ENCODE measurements around the gene TMEM80. TPM values are rescaled to one million over a fixed set of nuclear protein-coding genes. Genes with fewer than 3 reads are reported as not detected.

The TMEM80 gene
- total and polyA plus RNA-seq, 2 of the 4 experiments (the other 2 are of a cell fraction): 5.6 to 21.7 TPM

GRCh38 chr11:709109-709997, 13.7 kb downstream of the TMEM80 start:
- Histone ChIP-seq H4K20me1 (ENCODE audit: insufficient read depth, low read length) (no peaks in the 10 kb centered on the region), H3K9me3 (ENCODE audit: control insufficient read depth, insufficient read depth, low read length) (no peaks in the 10 kb centered on the region), H2AFZ (replicated peaks; ENCODE audit: low read length, poor library complexity) (peak overlapping the region; percentile 14), H3K36me3 (ENCODE audit: control insufficient read depth, insufficient read depth, low read length) (peaks cover 5% of the 10 kb centered on the region; the same call in 1 of the 2 replicates), H2BK5ac (ENCODE audit: low read depth, low read length, poor library complexity, severe bottlenecking) (no peak overlapping the region), H3K27me3 (ENCODE audit: control insufficient read depth, insufficient read depth, low read length) (no peaks in the 10 kb centered on the region), H2AK9ac (replicated peaks; ENCODE audit: low read depth, low read length, poor library complexity) (peak overlapping the region; percentile 55), H2BK15ac (ENCODE audit: low read depth, low read length) (no peak overlapping the region), H3K4me1 (ENCODE audit: control insufficient read depth, insufficient read depth, low read length) (peaks cover 21% of the 10 kb centered on the region), H3K18ac (ENCODE audit: low read depth, low read length) (no peak overlapping the region), H2AK5ac (ENCODE audit: low read depth, low read length) (no peak overlapping the region), H3K4me2 (ENCODE audit: low read depth, low read length) (no peak overlapping the region), H3K27ac (ENCODE audit: insufficient read depth, low read length) (no peak overlapping the region), H4K8ac (ENCODE audit: low read depth in 2 of 2, low read length in 2 of 2) (no peak overlapping the region), H4K91ac (ENCODE audit: insufficient read depth, low read depth, low read length) (no peak overlapping the region), H4K5ac (ENCODE audit: low read depth, low read length) (no peak overlapping the region), H3K4ac (ENCODE audit: low read depth, low read length) (no peak overlapping the region), H3K4me3 (ENCODE audit: insufficient read depth, low read depth, low read length) (no peak overlapping the region), H2BK20ac (ENCODE audit: low read depth, low read length) (no peak overlapping the region), H3K9me1 (ENCODE audit: insufficient read depth, low read length) (peaks cover 13% of the 10 kb centered on the region), H3K56ac (ENCODE audit: extremely low read depth, insufficient read depth, low read length) (no peak overlapping the region), H3K14ac (replicated peaks; ENCODE audit: low read depth, low read length) (no peak overlapping the region), H2BK120ac (ENCODE audit: low read depth, low read length) (no peak overlapping the region), H3K23ac (ENCODE audit: low read depth, low read length) (no peak overlapping the region), H3K79me1 (ENCODE audit: low read depth in 1 of 2, low read length in 2 of 2) (peaks cover 0 to 37% of the 10 kb centered on the region in 2 experiments; a peak in 3 of 4 replicates), H3K9ac (ENCODE audit: low read depth, low read length) (no peak overlapping the region)
- in situ Hi-C loops (cut with MboI; ENCODE audit: low sequenced_read_pairs): no loop called here
- ChIA-PET POLR2A (ENCODE audit: unreplicated experiment) (no interaction called here), CTCF (no interaction called here)
- ATAC-seq (ENCODE audit: low read depth) (no peak), DNase-seq (no peak)
- intact Hi-C loops (cut with micrococcal nuclease): no loop called here
- 80% methylated on average over 3 of the region's 27 CpGs; no CpG with 5 or more reads in 1 of the 2 experiments for WGBS, 2 experiments (ENCODE audit: extremely low coverage in 2 of 2, insufficient read length in 1 of 2)
- dilution Hi-C loops (cut with HindIII; ENCODE audit: low sequenced_read_pairs, unreplicated experiment): no loop called here
- BruUV-seq (replicated peaks): no TSS peak
- no peak for TF ChIP-seq CEBPB (IDR thresholded peaks at IDR 0.05; ENCODE audit: low read depth, low read length)
- TF ChIP-seq POLR2A (IDR thresholded peaks at IDR 0.05; ENCODE audit: low read depth, low read length): no peak
- TF ChIP-seq MAFK (IDR thresholded peaks at IDR 0.05; ENCODE audit: low read depth, low read length): no peak
- TF ChIP-seq CHD1 (IDR thresholded peaks at IDR 0.05; ENCODE audit: low read depth, low read length): no peak
- no peak for TF ChIP-seq USF2 (IDR thresholded peaks at IDR 0.05; ENCODE audit: low read depth, low read length)
- no peak for TF ChIP-seq SMC3 (IDR thresholded peaks at IDR 0.05; ENCODE audit: low read depth, low read length)
- no peak for TF ChIP-seq RAD21 (IDR thresholded peaks at IDR 0.05; ENCODE audit: low read length)
- no peak for TF ChIP-seq RFX5 (IDR thresholded peaks at IDR 0.05; ENCODE audit: low read depth, low read length)
- TF ChIP-seq BHLHE40 (IDR thresholded peaks at IDR 0.05; ENCODE audit: low read depth, low read length): no peak
- TF ChIP-seq MAZ (IDR thresholded peaks at IDR 0.05; ENCODE audit: borderline replicate concordance, low read depth, low read length): no peak
- TF ChIP-seq CTCF (conservative IDR thresholded peaks at IDR 0.05; ENCODE audit: low read depth, low read length): no peak
- TF ChIP-seq RCOR1 (IDR thresholded peaks at IDR 0.05; ENCODE audit: insufficient replicate concordance, low read length): no peak
- TF ChIP-seq MXI1 (IDR thresholded peaks at IDR 0.05; ENCODE audit: borderline replicate concordance, low read depth, low read length): no peak
- TF ChIP-seq FOS (IDR thresholded peaks at IDR 0.05; ENCODE audit: low read depth, low read length): no peak
- TF ChIP-seq NFE2L2 (IDR thresholded peaks at IDR 0.05; ENCODE audit: low read depth, low read length): no peak
